SW480 (cell line): ENCODE data around the gene EMID1.

Experiments
- DNase-seq: peaks from one replicate; pipeline ENCODE4 v3.0.0-alpha.2; 2016; ENCODE audit warnings: low spot score

The EMID1 gene

GRCh38 chr22:29205594-29206371, at the start of gene EMID1:
TSS of gene EMID1 (plus strand) at chr22:29205896. CDS start at chr22:29206039, 143 bp downstream.
- DNase-seq: peak; percentile 26

- no peak for DNase-seq
These were observed 49.7 kb upstream of the EMID1 start for GRCh38 chr22:29155966-29156365.

GRCh38 chr22:29156507-29156906, 49.2 kb upstream of the EMID1 start:
- DNase-seq: no peak

- no peak for DNase-seq
These were observed 47.7 kb upstream of the EMID1 start for GRCh38 chr22:29157759-29158535.

GRCh38 chr22:29158546-29158945, 47.1 kb upstream of the EMID1 start:
- DNase-seq: no peak

- no peak for DNase-seq
These were observed 41.9 kb upstream of the EMID1 start for GRCh38 chr22:29163808-29164207.

- DNase-seq: no peak
These were observed 40.2 kb upstream of the EMID1 start for GRCh38 chr22:29165321-29166060.

- DNase-seq: no peak
These were observed 39.5 kb upstream of the EMID1 start for GRCh38 chr22:29166180-29166579.

- peak; percentile 7 for DNase-seq
These were observed 38.4 kb upstream of the EMID1 start for GRCh38 chr22:29167032-29167911.

GRCh38 chr22:29171721-29172120, 34.0 kb upstream of the EMID1 start:
- no peak for DNase-seq

GRCh38 chr22:29172216-29172615, 33.5 kb upstream of the EMID1 start:
- DNase-seq: no peak

GRCh38 chr22:29175312-29175835, 30.3 kb upstream of the EMID1 start:
- no peak for DNase-seq

GRCh38 chr22:29183971-29184848, 21.5 kb upstream of the EMID1 start:
- no peak for DNase-seq

GRCh38 chr22:29184849-29185490, 20.7 kb upstream of the EMID1 start:
- no peak for DNase-seq

GRCh38 chr22:29186302-29186701, 19.4 kb upstream of the EMID1 start:
- no peak for DNase-seq

- no peak for DNase-seq
These were observed 17.9 kb upstream of the EMID1 start for GRCh38 chr22:29187831-29188230.

GRCh38 chr22:29190051-29190450, 15.6 kb upstream of the EMID1 start:
- DNase-seq: no peak

GRCh38 chr22:29190918-29191317, 14.8 kb upstream of the EMID1 start:
- no peak for DNase-seq

- DNase-seq: no peak
These were observed 12.7 kb upstream of the EMID1 start for GRCh38 chr22:29193021-29193420.

- DNase-seq: no peak
These were observed 11.5 kb upstream of the EMID1 start for GRCh38 chr22:29194184-29194583.
